Measurements from ENCODE around the gene PPM1L. TPM values are rescaled to one million over a fixed set of nuclear protein-coding genes. Genes with fewer than 3 reads are reported as not detected.

The PPM1L gene
- total and polyA plus RNA-seq, 7 donors, result 6.2 to 76.1 (median 66.0) TPM

GRCh38 chr3:160739079-160739478 lies 17.0 kb upstream of the PPM1L start:
- no peaks in the 10 kb centered on the region for H3K27me3 ChIP-seq (ENCODE audit: insufficient read depth in 3 of 3, low read length in 2 of 3)
- H3K36me3 ChIP-seq (ENCODE audit: insufficient read depth in 1 of 2, low read depth in 1 of 2), result no peaks in the 10 kb centered on the region
- peak; percentile 51 to 87 for DNase-seq
- WGBS, 3 donors, result 13 to 17% (median 15%) methylated on average over 1 of the region's 1 CpG
- peak; percentile 96 to 98 (median 97) for ATAC-seq
- peaks cover 37% of the 10 kb centered on the region for H3K4me1 ChIP-seq
- intact Hi-C loops (cut with DNase I), result no loop called here
- no peaks in the 10 kb centered on the region for H3K9me3 ChIP-seq
- H3K27ac ChIP-seq, result peak overlapping the region; percentile 46
- no peak for TF ChIP-seq CTCF (IDR thresholded peaks at IDR 0.05)
- H3K4me3 ChIP-seq, result no peak overlapping the region

GRCh38 chr3:160746976-160747375 lies 9.1 kb upstream of the PPM1L start:
- Histone ChIP-seq H3K4me3 (no peak overlapping the region), H3K9me3 (no peaks in the 10 kb centered on the region), H3K27me3 (ENCODE audit: insufficient read depth in 3 of 3, low read length in 2 of 3) (no peaks in the 10 kb centered on the region), H3K36me3 (ENCODE audit: insufficient read depth in 1 of 2, low read depth in 1 of 2) (no peaks in the 10 kb centered on the region), H3K27ac (no peak overlapping the region), H3K4me1 (peaks cover 6% of the 10 kb centered on the region)
- no peak for ATAC-seq
- 74 to 81% (median 77%) methylated on average over 2 of the region's 2 CpGs for WGBS, 3 donors
- intact Hi-C loops (cut with DNase I), result no loop called here
- DNase-seq, result no peak
- TF ChIP-seq CTCF (IDR thresholded peaks at IDR 0.05), result no peak

- H3K27ac ChIP-seq, result no peak overlapping the region
- H3K9me3 ChIP-seq, result no peaks in the 10 kb centered on the region
- intact Hi-C loops (cut with DNase I), result no loop called here
- ATAC-seq (no peak), DNase-seq (no peak)
- TF ChIP-seq CTCF (IDR thresholded peaks at IDR 0.05), result no peak
- no peaks in the 10 kb centered on the region for H3K27me3 ChIP-seq (ENCODE audit: insufficient read depth in 3 of 3, low read length in 2 of 3)
- no peaks in the 10 kb centered on the region for H3K36me3 ChIP-seq (ENCODE audit: insufficient read depth in 1 of 2, low read depth in 1 of 2)
- WGBS, 3 donors, result 61 to 67% (median 63%) methylated on average over 1 of the region's 1 CpG
- H3K4me1 ChIP-seq, result peaks cover 6% of the 10 kb centered on the region
- H3K4me3 ChIP-seq, result no peak overlapping the region
Measured at GRCh38 chr3:160747422-160747821, 8.6 kb upstream of the PPM1L start.

- ATAC-seq, result no peak
- WGBS, 3 donors, result 72 to 83% (median 77%) methylated on average over 2 of the region's 2 CpGs
- no peaks in the 10 kb centered on the region for H3K36me3 ChIP-seq (ENCODE audit: insufficient read depth in 1 of 2, low read depth in 1 of 2)
- H3K27ac ChIP-seq, result no peak overlapping the region
- intact Hi-C loops (cut with DNase I), result no loop called here
- peaks cover 10% of the 10 kb centered on the region for H3K4me1 ChIP-seq
- DNase-seq, result no peak
- TF ChIP-seq CTCF (IDR thresholded peaks at IDR 0.05), result no peak
- H3K4me3 ChIP-seq, result no peak overlapping the region
- no peaks in the 10 kb centered on the region for H3K9me3 ChIP-seq
- no peaks in the 10 kb centered on the region for H3K27me3 ChIP-seq (ENCODE audit: insufficient read depth in 3 of 3, low read length in 2 of 3)
Measured at GRCh38 chr3:160748231-160748630, 7.8 kb upstream of the PPM1L start.

GRCh38 chr3:160748787-160749186 lies 7.2 kb upstream of the PPM1L start:
- ATAC-seq (no peak), DNase-seq (no peak)
- intact Hi-C loops (cut with DNase I), result no loop called here
- Histone ChIP-seq H3K4me1 (peaks cover 16% of the 10 kb centered on the region), H3K27ac (no peak overlapping the region), H3K27me3 (ENCODE audit: insufficient read depth in 3 of 3, low read length in 2 of 3) (no peaks in the 10 kb centered on the region), H3K36me3 (ENCODE audit: insufficient read depth in 1 of 2, low read depth in 1 of 2) (no peaks in the 10 kb centered on the region), H3K9me3 (no peaks in the 10 kb centered on the region), H3K4me3 (no peak overlapping the region)
- no peak for TF ChIP-seq CTCF (IDR thresholded peaks at IDR 0.05)
- WGBS, 3 donors, result 57 to 67% (median 59%) methylated on average over 1 of the region's 1 CpG

Measured in psoas muscle (tissue), 8 donors.